Measurements from ENCODE around the gene CCDC175. TPM values are rescaled to one million over a fixed set of nuclear protein-coding genes. Genes with fewer than 3 reads are reported as not detected.

The CCDC175 gene
- total RNA-seq, 1 experiment from 2014 or later: not detected

- TF ChIP-seq REST (IDR thresholded peaks at IDR 0.05; ENCODE audit: low read depth): no peak
Observed at GRCh38 chr14:59455411-59455810, 121.2 kb downstream of the CCDC175 start (continued).

Other genes starting within 250 kb of the CCDC175 start
- gene GPR135, start 111.4 kb downstream of the CCDC175 start, total RNA-seq (2021; ENCODE audit: unreplicated experiment): 3.9 TPM
- 19.5 TPM for gene L3HYPDH, start 92.4 kb downstream of the CCDC175 start, total RNA-seq (2021; ENCODE audit: unreplicated experiment)
- gene JKAMP, start 92.3 kb downstream of the CCDC175 start, total RNA-seq (2021; ENCODE audit: unreplicated experiment): 46.5 TPM

Measured in HCT116 (cell line).